ENCODE measurements around the gene CBX2.
"Not testable (repeated sequence)": the region's sequence is repeated elsewhere in the genome, so short reads cannot be mapped to it uniquely, and the experiment has no call there.

Gene CBX2

GRCh38 chr17:79771276-79771675, 6.7 kb upstream of the CBX2 start:
- TF ChIP-seq CTCF (IDR thresholded peaks at IDR 0.05; ENCODE audit: insufficient read depth, low read depth, low read length, missing control alignments) = no peak
- DNase-seq (ENCODE audit: low read depth) = no peak
- no peak overlapping the region for H3K4me3 ChIP-seq (ENCODE audit: low read depth, low read length)

- not testable (repeated sequence) for H3K4me3 ChIP-seq (ENCODE audit: low read depth, low read length); DNase-seq (ENCODE audit: low read depth)
Observed at GRCh38 chr17:79772726-79773125, 5.2 kb upstream of the CBX2 start.

- DNase-seq (ENCODE audit: low read depth) = no peak
- H3K4me3 ChIP-seq (ENCODE audit: low read depth, low read length) = no peak overlapping the region
- no peak for TF ChIP-seq CTCF (IDR thresholded peaks at IDR 0.05; ENCODE audit: insufficient read depth, low read depth, low read length, missing control alignments)
Observed at GRCh38 chr17:79774561-79774975, 3.4 kb upstream of the CBX2 start.

GRCh38 chr17:79775632-79776031, 2.3 kb upstream of the CBX2 start:
- no peak for DNase-seq (ENCODE audit: low read depth)
- H3K4me3 ChIP-seq (ENCODE audit: low read depth, low read length) = no peak overlapping the region

GRCh38 chr17:79776376-79777119, 1.4 kb upstream of the CBX2 start:
- no peak overlapping the region for H3K4me3 ChIP-seq (ENCODE audit: low read depth, low read length)
- TF ChIP-seq CTCF (IDR thresholded peaks at IDR 0.05; ENCODE audit: insufficient read depth, low read depth, low read length, missing control alignments) = no peak
- DNase-seq (ENCODE audit: low read depth) = no peak

More at GRCh38 chr17:79775632-79776031, 2.3 kb upstream of the CBX2 start:
- no peak for TF ChIP-seq CTCF (IDR thresholded peaks at IDR 0.05; ENCODE audit: insufficient read depth, low read depth, low read length, missing control alignments)

GRCh38 chr17:79777120-79777893, 641 bp upstream of the CBX2 start:
- H3K4me3 ChIP-seq (ENCODE audit: low read depth, low read length) = peak overlapping the region; percentile 51
- DNase-seq (ENCODE audit: low read depth) = peak; percentile 45
- peak; percentile 24 for TF ChIP-seq CTCF (IDR thresholded peaks at IDR 0.05; ENCODE audit: insufficient read depth, low read depth, low read length, missing control alignments)

- peak overlapping the region; percentile 46 for H3K4me3 ChIP-seq (ENCODE audit: low read depth, low read length)
- TF ChIP-seq CTCF (IDR thresholded peaks at IDR 0.05; ENCODE audit: insufficient read depth, low read depth, low read length, missing control alignments) = no peak
- no peak for DNase-seq (ENCODE audit: low read depth)
Observed at GRCh38 chr17:79778504-79779083, 646 bp downstream of the CBX2 start.

Measured in GM12865 (cell line).